ELR (cell line): Measurements from ENCODE around the gene GPR85.
"Not testable (repeated sequence)": the region's sequence is repeated elsewhere in the genome, so short reads cannot be mapped to it uniquely, and the experiment has no call there.

ENCODE experiments used
- DNase-seq: peaks from one replicate; pipeline ENCODE4 v3.0.0-alpha.2; 2015; ENCODE audit warnings: low read depth

Gene GPR85

GRCh38 chr7:113084496-113085172, 2.0 kb downstream of the GPR85 start:
- DNase-seq: no peak

GRCh38 chr7:113083816-113084495, 2.7 kb downstream of the GPR85 start:
- DNase-seq: no peak

DNA sequence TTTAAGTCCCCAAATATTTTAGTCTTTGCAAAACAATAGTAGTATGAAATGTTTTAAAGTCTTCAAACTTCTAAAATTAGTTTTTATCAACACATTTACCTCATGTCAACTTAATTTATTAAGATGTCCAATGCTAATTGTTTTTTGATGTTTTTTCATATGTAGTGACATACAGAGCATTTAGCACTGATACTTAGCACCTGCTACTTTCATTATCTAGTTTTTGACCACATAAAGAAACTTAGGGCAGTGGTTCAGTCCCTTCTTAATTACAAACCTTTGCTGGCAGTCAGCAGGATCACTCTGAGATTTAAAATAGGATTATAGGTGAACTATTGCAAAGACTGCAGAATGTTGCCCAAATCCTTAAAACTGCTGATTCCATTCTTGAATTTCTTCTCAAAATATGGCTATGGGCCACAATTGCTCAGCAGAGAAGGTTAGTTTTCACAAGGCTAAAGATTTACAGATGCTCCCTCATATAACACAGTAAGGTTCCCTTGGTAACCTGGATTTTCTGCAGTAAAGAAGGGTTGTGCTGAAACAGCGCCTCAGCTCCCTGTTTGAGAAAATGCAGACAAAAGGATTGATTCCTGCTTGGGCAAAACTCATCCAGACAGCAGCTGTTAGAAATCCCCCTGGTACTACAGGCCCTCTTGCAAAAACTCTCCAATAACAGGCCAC, 3.4 kb downstream of the GPR85 start:
- no peak for DNase-seq

DNA sequence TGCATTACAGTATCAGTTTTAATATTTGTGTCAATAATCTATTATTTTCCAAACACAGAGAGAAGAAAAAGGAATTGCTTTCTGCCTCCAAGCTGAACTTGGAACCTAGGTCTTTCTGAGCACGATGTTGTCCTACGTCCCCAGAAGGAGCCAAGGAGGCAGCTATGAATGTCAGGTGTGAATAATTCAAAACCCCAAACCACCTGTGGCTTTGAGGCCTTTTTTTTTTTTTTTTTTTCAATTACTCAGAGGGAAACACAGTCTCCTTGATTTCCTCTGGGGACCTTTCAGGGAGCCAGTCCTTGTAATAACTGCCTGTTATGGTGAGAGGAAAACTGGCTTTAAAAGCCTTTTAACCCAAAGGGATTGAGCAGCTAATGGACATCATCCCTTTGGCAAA, 8.3 kb downstream of the GPR85 start:
- no peak for DNase-seq

- DNase-seq: no peak
Measured at GRCh38 chr7:113076703-113077102, 9.9 kb downstream of the GPR85 start.

- peak; percentile 15 for DNase-seq
Measured at GRCh38 chr7:113071465-113071864, 15.2 kb downstream of the GPR85 start.

DNA sequence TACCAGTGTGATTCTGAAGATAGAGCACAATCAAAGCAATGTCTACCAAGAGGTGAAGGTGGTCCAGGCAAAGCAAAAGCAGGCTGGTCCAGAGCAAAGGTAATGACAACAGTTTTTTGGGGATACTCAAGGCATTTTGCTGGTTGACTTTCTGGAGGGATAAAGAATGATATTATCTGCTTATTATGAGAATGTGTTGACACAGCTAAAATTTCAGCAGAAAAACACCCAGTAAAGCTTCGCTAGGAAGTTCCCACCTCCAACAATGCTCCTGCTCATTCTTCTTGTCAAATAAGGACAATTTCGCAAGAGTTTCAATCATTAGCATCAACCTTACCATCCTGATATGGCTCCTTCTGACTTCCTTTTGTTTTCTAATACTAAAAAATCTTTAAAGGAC, 24.1 kb downstream of the GPR85 start:
- no peak for DNase-seq

GRCh38 chr7:113060100-113060499, 26.5 kb downstream of the GPR85 start:
- DNase-seq: no peak

- no peak for DNase-seq
Measured at GRCh38 chr7:113054938-113055337, 31.7 kb downstream of the GPR85 start.

- DNase-seq: not testable (repeated sequence)
Measured at GRCh38 chr7:113054272-113054671, 32.4 kb downstream of the GPR85 start.

GRCh38 chr7:113049221-113049620, 37.4 kb downstream of the GPR85 start:
- not testable (repeated sequence) for DNase-seq

- DNase-seq: no peak
Measured at GRCh38 chr7:113046453-113046852, 40.2 kb downstream of the GPR85 start.

DNA sequence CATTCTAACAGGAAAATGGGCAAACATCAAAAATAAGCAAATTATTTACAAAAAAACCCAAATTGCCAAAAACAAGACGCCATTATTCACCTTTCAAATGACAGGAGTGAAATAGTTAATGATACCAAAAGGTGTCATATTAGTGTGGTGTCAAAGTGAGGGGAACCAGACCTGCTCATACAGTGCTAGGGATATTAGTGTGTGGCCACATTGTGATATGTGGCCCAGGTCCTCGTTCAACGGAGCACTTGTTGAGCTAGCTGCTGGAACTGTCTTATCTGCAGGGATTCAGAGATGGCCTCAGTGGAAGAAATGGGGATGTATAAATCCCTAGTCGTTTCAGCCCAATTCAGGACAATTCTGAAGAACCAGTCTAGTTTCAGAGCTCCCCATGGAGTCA, 41.2 kb downstream of the GPR85 start:
- no peak for DNase-seq

DNA sequence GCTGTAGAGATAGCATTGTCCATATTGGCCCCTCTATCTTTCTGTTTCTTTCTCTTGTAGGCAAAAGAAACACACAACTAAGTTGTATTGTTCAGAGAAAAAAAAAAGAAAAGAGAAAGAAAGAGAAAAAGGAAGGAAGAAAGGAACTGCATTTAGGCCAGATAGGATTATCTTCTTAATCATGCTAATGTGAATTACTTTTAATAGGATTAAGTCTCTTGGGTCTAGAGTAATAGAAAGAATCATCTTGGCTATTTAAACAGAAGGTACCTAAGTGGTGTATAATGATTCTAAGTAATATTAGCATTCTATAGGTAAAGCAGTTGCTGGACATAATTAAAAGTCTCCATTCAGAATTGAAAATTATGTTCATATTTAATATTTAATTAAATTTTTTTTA, 42.2 kb downstream of the GPR85 start:
- DNase-seq: no peak

DNA sequence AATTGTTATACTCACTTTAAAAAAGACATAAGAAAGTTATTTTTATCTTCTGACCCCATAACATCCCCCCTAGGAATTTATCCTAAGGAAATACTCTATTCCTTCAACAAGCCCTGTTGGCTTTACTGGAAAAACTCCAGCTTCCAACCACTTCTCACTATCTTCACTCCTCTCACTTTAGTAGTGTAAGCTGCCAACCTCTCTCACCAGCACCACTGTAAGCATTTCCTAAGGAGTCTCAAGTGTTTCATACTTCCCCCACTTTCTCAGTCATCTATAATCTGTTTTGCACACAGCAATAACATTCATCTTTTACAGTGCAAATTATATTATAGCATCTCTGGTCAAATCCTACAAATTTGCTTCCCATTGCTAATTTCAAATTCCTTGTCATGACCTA, 45.8 kb downstream of the GPR85 start:
- DNase-seq: no peak

DNA sequence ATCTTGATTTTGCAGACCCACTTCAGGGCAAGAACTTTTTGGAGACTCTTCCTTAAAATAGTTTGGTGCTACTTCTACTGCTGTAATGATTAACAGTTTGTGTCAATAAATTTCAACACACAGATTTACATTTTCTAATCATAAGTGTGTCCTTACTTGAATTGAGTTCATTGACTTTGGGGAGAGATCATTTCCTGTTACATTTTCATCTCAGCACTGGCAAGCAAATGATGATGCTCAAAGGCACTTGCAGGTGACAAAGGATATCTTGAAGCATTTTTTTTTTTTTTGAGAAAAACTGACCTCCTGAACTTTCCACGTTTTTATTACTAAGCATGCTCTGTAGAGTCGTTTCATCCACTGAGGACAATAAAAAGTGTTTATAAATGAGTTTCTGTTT, 52.7 kb downstream of the GPR85 start:
- DNase-seq: no peak
